WTC11 (cell line): ENCODE measurements around the gene SYPL2. TPM values are rescaled to one million over a fixed set of nuclear protein-coding genes. Genes with fewer than 3 reads are reported as not detected.

Experiments
- ATAC-seq: fragments of 200-7000 bp; cut with Tn5 transposase; 2 replicates; pipeline ENCODE4 v1.10.0; 2021; ENCODE audit warnings: mild to moderate bottlenecking, moderate library complexity
- CTCF ChIA-PET: fragments of 300-600 bp; sonication (Branson Sonifier 250); formaldehyde crosslinking; loops from one replicate; lab custom pipeline; 2021; ENCODE audit warnings: antibody characterized with exemption; lab: Charles Lee
- POLR2A ChIA-PET: fragments of 350-600 bp; sonication (Branson Sonifier 250); formaldehyde crosslinking; loops from one replicate; lab custom pipeline; 2021; ENCODE audit warnings: antibody characterized with exemption; lab: Charles Lee
- DNase-seq: peaks from one replicate; pipeline ENCODE4 v3.0.0; 2021; ENCODE audit warnings: low spot score
- H3K27ac Mint-ChIP-seq: 2 replicates; pipeline ENCODE4 v1.8.0; 2021; ENCODE audit warnings: mixed read lengths
- H3K27me3 Mint-ChIP-seq: 2 replicates; pipeline ENCODE4 v1.8.0; 2021; ENCODE audit warnings: low read depth, mild to moderate bottlenecking, moderate library complexity, mixed read lengths
- H3K36me3 Mint-ChIP-seq: 2 replicates; pipeline ENCODE4 v1.8.0; 2021; ENCODE audit warnings: mixed read lengths
- H3K4me1 Mint-ChIP-seq: 2 replicates; pipeline ENCODE4 v1.8.0; 2022; ENCODE audit warnings: mixed read lengths
- H3K4me3 Mint-ChIP-seq: 2 replicates; pipeline ENCODE4 v1.8.0; 2021; ENCODE audit warnings: mild to moderate bottlenecking, moderate library complexity, mixed read lengths
- H3K9me3 Mint-ChIP-seq: 2 replicates; pipeline ENCODE4 v1.8.0; 2021; ENCODE audit warnings: mixed read lengths
- ATF1 ChIP-seq: sonication (generic); formaldehyde crosslinking; IDR thresholded peaks from 2 replicates; pipeline ENCODE4 v1.8.1; 2023; ENCODE audit warnings: mild to moderate bottlenecking, moderate library complexity, missing genetic modification reagents
- EMX1 ChIP-seq: fragments of 250-450 bp; sonication (Bioruptor Pico); IDR thresholded peaks from 2 replicates; pipeline ENCODE4 v1.8.0; 2021; ENCODE audit warnings: mild to moderate bottlenecking
- FOXK1 ChIP-seq: sonication (generic); formaldehyde crosslinking; IDR thresholded peaks from 2 replicates; pipeline ENCODE4 v1.8.0; 2022; ENCODE audit warnings: mild to moderate bottlenecking, moderate library complexity, missing genetic modification reagents
- GRHL2 ChIP-seq: fragments of 250-450 bp; sonication (Bioruptor Pico); IDR thresholded peaks from 2 replicates; pipeline ENCODE4 v1.8.0; 2022; ENCODE audit warnings: mild to moderate bottlenecking, moderate library complexity; ENCODE audit not compliant: insufficient replicate concordance, severe bottlenecking
- JAZF1 ChIP-seq: fragments of 250-450 bp; sonication (Bioruptor Pico); IDR thresholded peaks from 2 replicates; pipeline ENCODE4 v1.9.0; 2021; ENCODE audit warnings: moderate library complexity, mild to moderate bottlenecking, inconsistent platforms
- NR3C1 ChIP-seq: sonication (generic); formaldehyde crosslinking; conservative IDR thresholded peaks from 2 replicates; pipeline ENCODE4 v1.8.1; 2023; ENCODE audit warnings: low read depth, mild to moderate bottlenecking, missing genetic modification reagents
- total RNA-seq: library from RNA; stranded (reverse); gene quantifications from 3 replicates; pipeline ENCODE4 v1.2.3, GENCODE V29; 2021
- TF ChIP-seq, protein P1 (sequence below): fragments of 250-450 bp; sonication (Bioruptor Pico); conservative IDR thresholded peaks from 2 replicates; pipeline ENCODE4 v1.9.0; 2021; ENCODE audit warnings: mild to moderate bottlenecking
- TF ChIP-seq, protein P2 (sequence below): sonication (generic); formaldehyde crosslinking; IDR thresholded peaks from 2 replicates; pipeline ENCODE4 v1.8.1; 2022; ENCODE audit warnings: missing genetic modification reagents, borderline replicate concordance
- TF ChIP-seq, protein P3 (sequence below): sonication (generic); formaldehyde crosslinking; IDR thresholded peaks from 2 replicates; pipeline ENCODE4 v1.8.0; 2022; ENCODE audit warnings: mild to moderate bottlenecking, missing genetic modification reagents
- TF ChIP-seq, protein P4 (sequence below): fragments of 250-450 bp; sonication (Bioruptor Pico); IDR thresholded peaks from 2 replicates; pipeline ENCODE4 v1.9.0; 2021; ENCODE audit warnings: mild to moderate bottlenecking
- TF ChIP-seq, protein P5 (sequence below): sonication (generic); formaldehyde crosslinking; IDR thresholded peaks from 2 replicates; pipeline ENCODE4 v1.8.1; 2022; ENCODE audit warnings: low read depth, mild to moderate bottlenecking, moderate library complexity, missing genetic modification reagents, borderline replicate concordance
- TF ChIP-seq, protein P6 (sequence below): sonication (generic); formaldehyde crosslinking; IDR thresholded peaks from 2 replicates; pipeline ENCODE4 v1.8.0; 2022; ENCODE audit warnings: mild to moderate bottlenecking, missing genetic modification reagents
- TF ChIP-seq, protein P7 (sequence below): sonication (generic); formaldehyde crosslinking; IDR thresholded peaks from 2 replicates; pipeline ENCODE4 v1.8.0; 2022; ENCODE audit warnings: missing genetic modification reagents
- TF ChIP-seq, protein P8 (sequence below): sonication (generic); formaldehyde crosslinking; conservative IDR thresholded peaks from 2 replicates; pipeline ENCODE4 v1.8.1; 2023; ENCODE audit warnings: mild to moderate bottlenecking, low read depth, missing genetic modification reagents, moderate library complexity

Gene SYPL2
- total RNA-seq, 1 experiment from 2014 or later: 3.7 TPM

DNA sequence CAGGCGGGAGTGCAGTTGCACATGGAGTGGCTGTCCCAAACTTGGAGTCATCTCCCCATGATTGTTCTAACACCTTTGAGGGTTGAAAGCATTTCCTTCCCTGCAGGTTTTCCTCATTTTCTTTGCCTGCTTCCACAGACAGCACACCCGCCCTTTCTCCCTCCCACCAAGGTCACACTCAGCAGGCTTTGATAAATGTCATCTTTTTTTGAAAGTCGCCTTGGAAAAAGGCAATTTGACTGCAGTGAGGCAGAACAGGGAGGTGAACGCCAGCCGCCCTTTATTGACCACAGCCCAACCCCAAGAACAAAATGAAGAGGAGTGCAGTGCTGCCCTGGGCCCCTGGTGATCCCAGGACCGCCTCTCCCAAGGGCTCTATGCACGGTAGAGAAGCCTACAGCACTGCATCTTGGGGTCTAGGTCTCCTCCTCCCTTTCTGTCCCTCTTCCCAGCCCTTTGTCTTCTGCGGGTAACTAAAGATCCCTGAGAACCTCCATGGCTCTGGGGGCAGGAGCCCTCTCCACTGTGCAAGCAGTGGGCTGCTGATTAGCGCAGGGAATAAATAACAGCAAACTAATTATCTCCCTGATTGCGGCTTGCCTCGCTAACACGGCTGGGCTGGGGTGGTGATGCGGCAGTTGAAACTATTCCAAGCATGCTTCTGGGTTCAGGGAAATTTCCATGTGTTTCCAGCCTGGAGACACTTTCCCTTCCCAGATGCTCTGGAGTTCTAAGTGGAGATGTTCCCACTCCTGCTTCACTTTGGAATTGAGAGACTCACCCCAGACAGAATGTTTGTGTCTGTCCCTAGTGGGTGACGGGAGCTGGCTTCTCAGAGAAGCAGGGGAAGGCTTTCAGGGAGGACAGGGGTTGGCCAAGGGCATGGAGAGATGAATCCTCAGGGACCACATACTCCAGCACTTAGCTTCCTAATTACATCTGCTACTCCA lies 54.9 kb downstream of the SYPL2 start:
- peaks cover 7% of the 10 kb centered on the region for H3K9me3 Mint-ChIP-seq
- no peak overlapping the region for H3K27ac Mint-ChIP-seq
- CTCF ChIA-PET: interaction anchor here (0.6 to 3.7 kb wide), 7 partner anchors 11 to 49 kb away, joined by 3 to 15 read pairs (median 5); no protein-coding TSS in a partner anchor
- H3K36me3 Mint-ChIP-seq: no peaks in the 10 kb centered on the region
- DNase-seq (no peak), ATAC-seq (no peak)
- H3K27me3 Mint-ChIP-seq: peaks cover 6% of the 10 kb centered on the region
- no peaks in the 10 kb centered on the region for H3K4me1 Mint-ChIP-seq
- POLR2A ChIA-PET: no interaction called here
- H3K4me3 Mint-ChIP-seq: no peak overlapping the region
- TF ChIP-seq, protein P1, sequence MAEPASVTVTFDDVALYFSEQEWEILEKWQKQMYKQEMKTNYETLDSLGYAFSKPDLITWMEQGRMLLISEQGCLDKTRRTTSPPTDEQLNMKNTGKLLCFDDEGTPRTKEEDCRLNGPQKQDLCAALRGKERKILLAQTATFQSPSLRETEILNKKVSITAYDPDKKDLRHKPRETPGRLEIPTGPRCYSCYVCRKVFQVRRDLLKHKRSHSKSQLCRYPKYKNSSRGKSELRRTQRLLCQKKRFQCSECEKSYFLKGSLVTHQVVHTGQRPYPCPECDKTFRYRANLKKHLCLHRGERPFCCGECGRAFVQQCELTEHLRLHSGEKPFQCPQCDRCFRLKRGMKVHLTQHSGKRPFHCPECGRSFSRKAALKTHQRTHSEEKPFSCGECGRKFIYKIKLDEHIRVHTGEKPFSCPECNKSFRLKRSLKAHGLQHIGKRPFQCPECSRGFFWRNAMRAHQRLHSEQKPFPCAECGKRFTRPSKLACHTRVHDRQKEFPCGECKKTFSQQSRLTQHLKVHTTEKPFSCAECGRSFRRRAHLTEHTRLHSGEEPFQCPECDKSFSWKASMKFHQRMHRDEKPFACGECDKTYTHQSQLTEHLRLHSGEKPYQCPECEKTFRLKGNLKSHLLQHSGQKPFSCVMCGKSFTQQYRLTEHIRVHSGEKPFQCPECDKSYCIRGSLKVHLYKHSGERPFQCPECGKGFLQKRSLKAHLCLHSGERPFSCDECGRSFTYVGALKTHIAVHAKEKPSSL (CRISPR knock-in tag): no peak
- TF ChIP-seq, protein P2, sequence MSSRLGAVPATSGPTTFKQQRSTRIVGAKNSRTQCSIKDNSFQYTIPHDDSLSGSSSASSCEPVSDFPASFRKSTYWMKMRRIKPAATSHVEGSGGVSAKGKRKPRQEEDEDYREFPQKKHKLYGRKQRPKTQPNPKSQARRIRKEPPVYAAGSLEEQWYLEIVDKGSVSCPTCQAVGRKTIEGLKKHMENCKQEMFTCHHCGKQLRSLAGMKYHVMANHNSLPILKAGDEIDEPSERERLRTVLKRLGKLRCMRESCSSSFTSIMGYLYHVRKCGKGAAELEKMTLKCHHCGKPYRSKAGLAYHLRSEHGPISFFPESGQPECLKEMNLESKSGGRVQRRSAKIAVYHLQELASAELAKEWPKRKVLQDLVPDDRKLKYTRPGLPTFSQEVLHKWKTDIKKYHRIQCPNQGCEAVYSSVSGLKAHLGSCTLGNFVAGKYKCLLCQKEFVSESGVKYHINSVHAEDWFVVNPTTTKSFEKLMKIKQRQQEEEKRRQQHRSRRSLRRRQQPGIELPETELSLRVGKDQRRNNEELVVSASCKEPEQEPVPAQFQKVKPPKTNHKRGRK (CRISPR knock-in tag): no peak
- TF ChIP-seq, protein P3, sequence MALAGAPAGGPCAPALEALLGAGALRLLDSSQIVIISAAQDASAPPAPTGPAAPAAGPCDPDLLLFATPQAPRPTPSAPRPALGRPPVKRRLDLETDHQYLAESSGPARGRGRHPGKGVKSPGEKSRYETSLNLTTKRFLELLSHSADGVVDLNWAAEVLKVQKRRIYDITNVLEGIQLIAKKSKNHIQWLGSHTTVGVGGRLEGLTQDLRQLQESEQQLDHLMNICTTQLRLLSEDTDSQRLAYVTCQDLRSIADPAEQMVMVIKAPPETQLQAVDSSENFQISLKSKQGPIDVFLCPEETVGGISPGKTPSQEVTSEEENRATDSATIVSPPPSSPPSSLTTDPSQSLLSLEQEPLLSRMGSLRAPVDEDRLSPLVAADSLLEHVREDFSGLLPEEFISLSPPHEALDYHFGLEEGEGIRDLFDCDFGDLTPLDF (CRISPR knock-in tag): no peak
- TF ChIP-seq FOXK1 (no peak), NR3C1 (CRISPR knock-in tag) (no peak), ATF1 (CRISPR knock-in tag) (no peak), GRHL2 (CRISPR knock-in tag) (no peak)
- TF ChIP-seq, protein P4, sequence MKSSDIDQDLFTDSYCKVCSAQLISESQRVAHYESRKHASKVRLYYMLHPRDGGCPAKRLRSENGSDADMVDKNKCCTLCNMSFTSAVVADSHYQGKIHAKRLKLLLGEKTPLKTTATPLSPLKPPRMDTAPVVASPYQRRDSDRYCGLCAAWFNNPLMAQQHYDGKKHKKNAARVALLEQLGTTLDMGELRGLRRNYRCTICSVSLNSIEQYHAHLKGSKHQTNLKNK (CRISPR knock-in tag): no peak
- TF ChIP-seq, protein P5, sequence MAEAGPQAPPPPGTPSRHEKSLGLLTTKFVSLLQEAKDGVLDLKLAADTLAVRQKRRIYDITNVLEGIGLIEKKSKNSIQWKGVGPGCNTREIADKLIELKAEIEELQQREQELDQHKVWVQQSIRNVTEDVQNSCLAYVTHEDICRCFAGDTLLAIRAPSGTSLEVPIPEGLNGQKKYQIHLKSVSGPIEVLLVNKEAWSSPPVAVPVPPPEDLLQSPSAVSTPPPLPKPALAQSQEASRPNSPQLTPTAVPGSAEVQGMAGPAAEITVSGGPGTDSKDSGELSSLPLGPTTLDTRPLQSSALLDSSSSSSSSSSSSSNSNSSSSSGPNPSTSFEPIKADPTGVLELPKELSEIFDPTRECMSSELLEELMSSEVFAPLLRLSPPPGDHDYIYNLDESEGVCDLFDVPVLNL: no peak
- TF ChIP-seq, protein P6, sequence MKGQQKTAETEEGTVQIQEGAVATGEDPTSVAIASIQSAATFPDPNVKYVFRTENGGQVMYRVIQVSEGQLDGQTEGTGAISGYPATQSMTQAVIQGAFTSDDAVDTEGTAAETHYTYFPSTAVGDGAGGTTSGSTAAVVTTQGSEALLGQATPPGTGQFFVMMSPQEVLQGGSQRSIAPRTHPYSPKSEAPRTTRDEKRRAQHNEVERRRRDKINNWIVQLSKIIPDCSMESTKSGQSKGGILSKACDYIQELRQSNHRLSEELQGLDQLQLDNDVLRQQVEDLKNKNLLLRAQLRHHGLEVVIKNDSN (CRISPR knock-in tag): no peak

DNA sequence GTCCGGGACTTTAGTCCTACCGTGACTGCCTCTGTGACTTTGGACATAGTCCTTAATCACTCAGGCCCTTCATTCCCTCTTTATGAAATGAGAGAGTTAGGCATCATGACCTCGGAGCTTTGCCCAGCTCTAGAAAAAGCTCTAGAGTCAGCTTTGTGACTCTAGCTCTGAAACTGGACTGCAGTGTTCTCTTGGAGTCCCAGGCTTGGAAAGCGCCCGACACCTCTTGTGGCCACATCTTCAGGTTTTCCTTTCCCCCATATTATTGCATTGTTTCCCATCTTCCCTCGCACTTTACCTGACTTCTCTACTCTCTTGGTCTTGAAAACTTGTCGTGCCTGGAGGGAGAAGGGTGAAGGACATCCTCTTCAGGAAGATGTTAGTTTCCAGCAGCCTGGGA lies 55.7 kb downstream of the SYPL2 start:
- ChIA-PET CTCF (interaction anchor here (1.1 to 3.7 kb wide), 2 partner anchors 11 to 32 kb away, joined by 5 to 14 read pairs; no protein-coding TSS in a partner anchor), POLR2A (interaction anchor here (0.5 kb wide), 1 partner anchor 208 kb away, joined by 3 read pairs; no protein-coding TSS in a partner anchor)
- peaks cover 7% of the 10 kb centered on the region for H3K9me3 Mint-ChIP-seq
- H3K27ac Mint-ChIP-seq: no peak overlapping the region
- no peaks in the 10 kb centered on the region for H3K4me1 Mint-ChIP-seq
- H3K27me3 Mint-ChIP-seq: peaks cover 6% of the 10 kb centered on the region
- H3K36me3 Mint-ChIP-seq: no peaks in the 10 kb centered on the region
- ATAC-seq (no peak), DNase-seq (no peak)
- H3K4me3 Mint-ChIP-seq: no peak overlapping the region
- TF ChIP-seq, protein P7, sequence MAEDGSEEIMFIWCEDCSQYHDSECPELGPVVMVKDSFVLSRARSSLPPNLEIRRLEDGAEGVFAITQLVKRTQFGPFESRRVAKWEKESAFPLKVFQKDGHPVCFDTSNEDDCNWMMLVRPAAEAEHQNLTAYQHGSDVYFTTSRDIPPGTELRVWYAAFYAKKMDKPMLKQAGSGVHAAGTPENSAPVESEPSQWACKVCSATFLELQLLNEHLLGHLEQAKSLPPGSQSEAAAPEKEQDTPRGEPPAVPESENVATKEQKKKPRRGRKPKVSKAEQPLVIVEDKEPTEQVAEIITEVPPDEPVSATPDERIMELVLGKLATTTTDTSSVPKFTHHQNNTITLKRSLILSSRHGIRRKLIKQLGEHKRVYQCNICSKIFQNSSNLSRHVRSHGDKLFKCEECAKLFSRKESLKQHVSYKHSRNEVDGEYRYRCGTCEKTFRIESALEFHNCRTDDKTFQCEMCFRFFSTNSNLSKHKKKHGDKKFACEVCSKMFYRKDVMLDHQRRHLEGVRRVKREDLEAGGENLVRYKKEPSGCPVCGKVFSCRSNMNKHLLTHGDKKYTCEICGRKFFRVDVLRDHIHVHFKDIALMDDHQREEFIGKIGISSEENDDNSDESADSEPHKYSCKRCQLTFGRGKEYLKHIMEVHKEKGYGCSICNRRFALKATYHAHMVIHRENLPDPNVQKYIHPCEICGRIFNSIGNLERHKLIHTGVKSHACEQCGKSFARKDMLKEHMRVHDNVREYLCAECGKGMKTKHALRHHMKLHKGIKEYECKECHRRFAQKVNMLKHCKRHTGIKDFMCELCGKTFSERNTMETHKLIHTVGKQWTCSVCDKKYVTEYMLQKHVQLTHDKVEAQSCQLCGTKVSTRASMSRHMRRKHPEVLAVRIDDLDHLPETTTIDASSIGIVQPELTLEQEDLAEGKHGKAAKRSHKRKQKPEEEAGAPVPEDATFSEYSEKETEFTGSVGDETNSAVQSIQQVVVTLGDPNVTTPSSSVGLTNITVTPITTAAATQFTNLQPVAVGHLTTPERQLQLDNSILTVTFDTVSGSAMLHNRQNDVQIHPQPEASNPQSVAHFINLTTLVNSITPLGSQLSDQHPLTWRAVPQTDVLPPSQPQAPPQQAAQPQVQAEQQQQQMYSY (CRISPR knock-in tag): no peak
- TF ChIP-seq JAZF1 (CRISPR knock-in tag) (no peak), EMX1 (no peak)
- TF ChIP-seq, protein P1 (CRISPR knock-in tag): no peak
- TF ChIP-seq, protein P8, sequence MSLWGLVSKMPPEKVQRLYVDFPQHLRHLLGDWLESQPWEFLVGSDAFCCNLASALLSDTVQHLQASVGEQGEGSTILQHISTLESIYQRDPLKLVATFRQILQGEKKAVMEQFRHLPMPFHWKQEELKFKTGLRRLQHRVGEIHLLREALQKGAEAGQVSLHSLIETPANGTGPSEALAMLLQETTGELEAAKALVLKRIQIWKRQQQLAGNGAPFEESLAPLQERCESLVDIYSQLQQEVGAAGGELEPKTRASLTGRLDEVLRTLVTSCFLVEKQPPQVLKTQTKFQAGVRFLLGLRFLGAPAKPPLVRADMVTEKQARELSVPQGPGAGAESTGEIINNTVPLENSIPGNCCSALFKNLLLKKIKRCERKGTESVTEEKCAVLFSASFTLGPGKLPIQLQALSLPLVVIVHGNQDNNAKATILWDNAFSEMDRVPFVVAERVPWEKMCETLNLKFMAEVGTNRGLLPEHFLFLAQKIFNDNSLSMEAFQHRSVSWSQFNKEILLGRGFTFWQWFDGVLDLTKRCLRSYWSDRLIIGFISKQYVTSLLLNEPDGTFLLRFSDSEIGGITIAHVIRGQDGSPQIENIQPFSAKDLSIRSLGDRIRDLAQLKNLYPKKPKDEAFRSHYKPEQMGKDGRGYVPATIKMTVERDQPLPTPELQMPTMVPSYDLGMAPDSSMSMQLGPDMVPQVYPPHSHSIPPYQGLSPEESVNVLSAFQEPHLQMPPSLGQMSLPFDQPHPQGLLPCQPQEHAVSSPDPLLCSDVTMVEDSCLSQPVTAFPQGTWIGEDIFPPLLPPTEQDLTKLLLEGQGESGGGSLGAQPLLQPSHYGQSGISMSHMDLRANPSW (CRISPR knock-in tag): no peak
